Liver (tissue), 9 donors: ENCODE measurements around the gene DHX15. TPM values are rescaled to one million over a fixed set of nuclear protein-coding genes. Genes with fewer than 3 reads are reported as not detected.

Experiments
- DNase-seq: peaks from one replicate; pipeline ENCODE4 v3.0.0-alpha.2; 2017; ENCODE audit warnings: low spot score
- H3K27ac ChIP-seq, 2 donors: one replicate each; pipeline ENCODE4 v1.7.0; 2013; ENCODE audit warnings: inconsistent platforms in 2 of 2, low read length in 2 of 2, control low read depth in 1 of 2, low read depth in 1 of 2, mild to moderate bottlenecking in 1 of 2
- H3K27me3 ChIP-seq, 4 donors: one replicate each; pipeline versions ENCODE4 v1.6.1 to v1.7.0; 2013; ENCODE audit warnings: low read length in 3 of 4, inconsistent platforms in 1 of 4, mild to moderate bottlenecking in 1 of 4, moderate library complexity in 1 of 4; ENCODE audit not compliant: control insufficient read depth in 4 of 4, insufficient read depth in 4 of 4
- H3K36me3 ChIP-seq, 4 donors: one replicate each; pipeline versions ENCODE4 v1.6.1 to v1.7.0; 2013; ENCODE audit warnings: low read length in 3 of 4, mild to moderate bottlenecking in 3 of 4, low read depth in 1 of 4, moderate library complexity in 1 of 4; ENCODE audit not compliant: control insufficient read depth in 4 of 4, insufficient read depth in 3 of 4
- H3K4me1 ChIP-seq, 4 donors: one replicate each; pipeline versions ENCODE4 v1.6.1 to v1.7.0; 2013; ENCODE audit warnings: low read length in 3 of 4, mild to moderate bottlenecking in 3 of 4, moderate library complexity in 1 of 4; ENCODE audit not compliant: control insufficient read depth in 4 of 4, insufficient read depth in 4 of 4
- H3K4me3 ChIP-seq, 3 donors: one replicate each; pipeline versions ENCODE4 v1.6.1 to v1.7.0; 2013; ENCODE audit warnings: low read length in 3 of 3, control low read depth in 1 of 3, low read depth in 1 of 3, mild to moderate bottlenecking in 1 of 3
- H3K9ac ChIP-seq, 2 donors: one replicate each; pipeline ENCODE4 v1.7.0; 2013; ENCODE audit warnings: low read length in 2 of 2, mild to moderate bottlenecking in 2 of 2, moderate library complexity in 2 of 2, control low read depth in 1 of 2, low read depth in 1 of 2
- H3K9me3 ChIP-seq, 4 donors: one replicate each; pipeline versions ENCODE4 v1.6.1 to v1.7.0; 2013; ENCODE audit warnings: low read length in 3 of 4; ENCODE audit not compliant: control insufficient read depth in 4 of 4
- ATF3 ChIP-seq: IDR thresholded peaks from 2 replicates; pipeline ENCODE4 v1.6.1; 2016; ENCODE audit warnings: antibody characterized with exemption
- EGR1 ChIP-seq, 2 donors: IDR thresholded peaks; 2 replicates each; pipeline ENCODE4 v1.6.1; 2016 to 2018; ENCODE audit warnings: antibody characterized with exemption in 2 of 2, low read depth in 2 of 2
- FOXA1 ChIP-seq: IDR thresholded peaks from 2 replicates; pipeline ENCODE4 v1.6.1; 2016; ENCODE audit warnings: antibody characterized with exemption
- FOXA2 ChIP-seq: IDR thresholded peaks from 2 replicates; pipeline ENCODE4 v1.6.1; 2016; ENCODE audit warnings: antibody characterized with exemption
- GABPA ChIP-seq, 2 donors: IDR thresholded peaks in 1 of 2; conservative IDR thresholded peaks in 1 of 2; 2 replicates each; pipeline ENCODE4 v1.6.1; 2016; ENCODE audit warnings: antibody characterized with exemption in 2 of 2, mild to moderate bottlenecking in 1 of 2, moderate library complexity in 1 of 2
- HNF4G ChIP-seq: IDR thresholded peaks from 2 replicates; pipeline ENCODE4 v1.6.1; 2016; ENCODE audit warnings: antibody characterized with exemption
- RAD21 ChIP-seq, 2 donors: IDR thresholded peaks; 2 replicates each; pipeline ENCODE4 v1.6.1; 2016; ENCODE audit warnings: antibody characterized with exemption in 2 of 2, mild to moderate bottlenecking in 2 of 2
- RXRA ChIP-seq, 2 donors: IDR thresholded peaks; 2 replicates each; pipeline ENCODE4 v1.6.1; 2017 to 2018; ENCODE audit warnings: antibody characterized with exemption in 2 of 2, mild to moderate bottlenecking in 1 of 2
- SP1 ChIP-seq: IDR thresholded peaks from 2 replicates; pipeline ENCODE4 v1.6.1; 2018; ENCODE audit warnings: antibody characterized with exemption, mild to moderate bottlenecking
- TAF1 ChIP-seq: conservative IDR thresholded peaks from 2 replicates; pipeline ENCODE4 v1.6.1; 2016; ENCODE audit warnings: antibody characterized with exemption, mild to moderate bottlenecking
- YY1 ChIP-seq: IDR thresholded peaks from 2 replicates; pipeline ENCODE4 v1.6.1; 2016; ENCODE audit warnings: antibody characterized with exemption, mild to moderate bottlenecking
- WGBS: extraction: QIAGEN DNeasy Blood & Tissue Kit; methylation state at CpG from one replicate; pipeline ENCODE4 v1.1.7; 2013; 5-methylcytosine and 5-hydroxymethylcytosine counted together
- polyA plus RNA-seq, 2 donors: library from polyadenylated mRNA; stranded (reverse) in 1 of 2; unstranded in 1 of 2; fragments of 200-250 nt in 1 of 2; fragments of >200 nt in 1 of 2; fragmentation: Nextera tagmentation in 1 of 2; extraction: Ambion mirVana in 1 of 2; gene quantifications; one replicate each; pipeline versions ENCODE4 v1.2.1 to v1.2.3, GENCODE V29; 2013 to 2015
- total RNA-seq, 2 donors: library from RNA; depleted of rRNA; stranded (reverse); fragments of >200 nt; gene quantifications; one replicate each; pipeline ENCODE4 v1.2.3, GENCODE V29; 2014
- TF ChIP-seq, protein P1 (sequence below): IDR thresholded peaks from 2 replicates; pipeline ENCODE4 v1.6.1; 2016; ENCODE audit warnings: antibody characterized with exemption
- TF ChIP-seq, protein P2 (sequence below): IDR thresholded peaks from 2 replicates; pipeline ENCODE4 v1.6.1; 2016; ENCODE audit warnings: antibody characterized with exemption
- TF ChIP-seq, protein P3 (sequence below): fragments of 150-350 bp; IDR thresholded peaks from 2 replicates; pipeline ENCODE4 v1.5.1; 2017; ENCODE audit warnings: improper control_type of control experiment, low read depth, low read length; ENCODE audit not compliant: missing input control
- TF ChIP-seq, protein P4 (sequence below): IDR thresholded peaks from 2 replicates; pipeline ENCODE4 v1.6.1; 2016; ENCODE audit warnings: antibody characterized with exemption, mild to moderate bottlenecking
- donor health status: healthy.
- donor health status: healthy.
- donor health status: healthy.
- donor health status: healthy.
- donor health status: healthy.

Gene DHX15
- total and polyA plus RNA-seq, 4 donors = 25.2 to 80.9 (median 51.5) TPM

DNA sequence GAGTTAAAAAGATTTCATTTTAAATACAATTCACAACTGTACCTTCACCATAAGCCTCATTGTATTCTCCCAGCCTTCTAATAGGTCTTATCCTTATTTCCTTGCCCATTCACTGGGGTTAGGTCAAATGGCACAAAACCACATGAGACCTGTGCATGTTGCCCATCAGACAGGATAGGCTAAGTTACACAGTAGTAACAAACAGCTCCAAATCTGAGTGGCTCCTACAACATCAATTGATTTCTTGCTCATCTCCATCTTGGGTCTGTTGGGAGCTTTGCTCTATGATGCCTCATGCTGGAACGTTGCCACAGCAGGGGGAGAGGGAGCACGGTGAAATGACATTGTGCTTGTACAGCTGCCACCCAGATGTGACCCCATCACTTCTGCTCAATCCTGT, 70.6 kb downstream of the DHX15 start:
- no peaks in the 10 kb centered on the region for H3K4me1 ChIP-seq
- no peak for DNase-seq
- TF ChIP-seq ATF3 = no peak
- TF ChIP-seq, protein P1, sequence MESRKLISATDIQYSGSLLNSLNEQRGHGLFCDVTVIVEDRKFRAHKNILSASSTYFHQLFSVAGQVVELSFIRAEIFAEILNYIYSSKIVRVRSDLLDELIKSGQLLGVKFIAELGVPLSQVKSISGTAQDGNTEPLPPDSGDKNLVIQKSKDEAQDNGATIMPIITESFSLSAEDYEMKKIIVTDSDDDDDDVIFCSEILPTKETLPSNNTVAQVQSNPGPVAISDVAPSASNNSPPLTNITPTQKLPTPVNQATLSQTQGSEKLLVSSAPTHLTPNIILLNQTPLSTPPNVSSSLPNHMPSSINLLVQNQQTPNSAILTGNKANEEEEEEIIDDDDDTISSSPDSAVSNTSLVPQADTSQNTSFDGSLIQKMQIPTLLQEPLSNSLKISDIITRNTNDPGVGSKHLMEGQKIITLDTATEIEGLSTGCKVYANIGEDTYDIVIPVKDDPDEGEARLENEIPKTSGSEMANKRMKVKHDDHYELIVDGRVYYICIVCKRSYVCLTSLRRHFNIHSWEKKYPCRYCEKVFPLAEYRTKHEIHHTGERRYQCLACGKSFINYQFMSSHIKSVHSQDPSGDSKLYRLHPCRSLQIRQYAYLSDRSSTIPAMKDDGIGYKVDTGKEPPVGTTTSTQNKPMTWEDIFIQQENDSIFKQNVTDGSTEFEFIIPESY = no peak
- no peak overlapping the region for H3K4me3 ChIP-seq
- H3K27me3 ChIP-seq = no peaks in the 10 kb centered on the region
- no peak overlapping the region for H3K9ac ChIP-seq
- H3K36me3 ChIP-seq = peaks cover 0 to 2% (median 0%) of the 10 kb centered on the region in 4 donors
- 92% methylated on average over 2 of the region's 2 CpGs for WGBS
- no peaks in the 10 kb centered on the region for H3K9me3 ChIP-seq
- H3K27ac ChIP-seq = no peak overlapping the region

- 80% methylated on average over 5 of the region's 5 CpGs for WGBS
- TF ChIP-seq, protein P1 = no peak
- TF ChIP-seq FOXA2 (no peak), EGR1 (IDR thresholded peaks at IDR 0.05; ENCODE audit: low read depth in 2 of 2) (no peak), GABPA (IDR thresholded peaks at IDR 0.05 in 1 of 2, conservative IDR thresholded peaks at IDR 0.05 in 1 of 2) (no peak), TAF1 (no peak), YY1 (no peak), ATF3 (no peak), SP1 (no peak), RXRA (IDR thresholded peaks at IDR 0.05) (no peak), HNF4G (no peak)
- TF ChIP-seq, protein P2, sequence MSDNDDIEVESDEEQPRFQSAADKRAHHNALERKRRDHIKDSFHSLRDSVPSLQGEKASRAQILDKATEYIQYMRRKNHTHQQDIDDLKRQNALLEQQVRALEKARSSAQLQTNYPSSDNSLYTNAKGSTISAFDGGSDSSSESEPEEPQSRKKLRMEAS = no peak
- no peaks in the 10 kb centered on the region for H3K9me3 ChIP-seq
- H3K9ac ChIP-seq = no peak overlapping the region
- H3K4me1 ChIP-seq = no peaks in the 10 kb centered on the region
- peaks cover 0 to 2% (median 0%) of the 10 kb centered on the region in 4 donors for H3K36me3 ChIP-seq
- no peaks in the 10 kb centered on the region for H3K27me3 ChIP-seq
- no peak for DNase-seq
- no peak overlapping the region for H3K27ac ChIP-seq
- no peak overlapping the region for H3K4me3 ChIP-seq
Measured at GRCh38 chr4:24511371-24512063, 72.8 kb downstream of the DHX15 start.

GRCh38 chr4:24510091-24510490, 74.3 kb downstream of the DHX15 start:
- Histone ChIP-seq H3K27me3 (no peaks in the 10 kb centered on the region), H3K4me3 (no peak overlapping the region), H3K27ac (no peak overlapping the region), H3K9ac (no peak overlapping the region), H3K4me1 (no peaks in the 10 kb centered on the region), H3K36me3 (peaks cover 0 to 2% (median 0%) of the 10 kb centered on the region in 4 donors), H3K9me3 (no peaks in the 10 kb centered on the region)
- WGBS = 96% methylated on average over 5 of the region's 5 CpGs
- no peak for TF ChIP-seq RXRA (IDR thresholded peaks at IDR 0.05)
- TF ChIP-seq, protein P3, sequence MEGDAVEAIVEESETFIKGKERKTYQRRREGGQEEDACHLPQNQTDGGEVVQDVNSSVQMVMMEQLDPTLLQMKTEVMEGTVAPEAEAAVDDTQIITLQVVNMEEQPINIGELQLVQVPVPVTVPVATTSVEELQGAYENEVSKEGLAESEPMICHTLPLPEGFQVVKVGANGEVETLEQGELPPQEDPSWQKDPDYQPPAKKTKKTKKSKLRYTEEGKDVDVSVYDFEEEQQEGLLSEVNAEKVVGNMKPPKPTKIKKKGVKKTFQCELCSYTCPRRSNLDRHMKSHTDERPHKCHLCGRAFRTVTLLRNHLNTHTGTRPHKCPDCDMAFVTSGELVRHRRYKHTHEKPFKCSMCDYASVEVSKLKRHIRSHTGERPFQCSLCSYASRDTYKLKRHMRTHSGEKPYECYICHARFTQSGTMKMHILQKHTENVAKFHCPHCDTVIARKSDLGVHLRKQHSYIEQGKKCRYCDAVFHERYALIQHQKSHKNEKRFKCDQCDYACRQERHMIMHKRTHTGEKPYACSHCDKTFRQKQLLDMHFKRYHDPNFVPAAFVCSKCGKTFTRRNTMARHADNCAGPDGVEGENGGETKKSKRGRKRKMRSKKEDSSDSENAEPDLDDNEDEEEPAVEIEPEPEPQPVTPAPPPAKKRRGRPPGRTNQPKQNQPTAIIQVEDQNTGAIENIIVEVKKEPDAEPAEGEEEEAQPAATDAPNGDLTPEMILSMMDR = no peak
- TF ChIP-seq FOXA1 = no peak
- TF ChIP-seq HNF4G = no peak
- TF ChIP-seq, protein P4, sequence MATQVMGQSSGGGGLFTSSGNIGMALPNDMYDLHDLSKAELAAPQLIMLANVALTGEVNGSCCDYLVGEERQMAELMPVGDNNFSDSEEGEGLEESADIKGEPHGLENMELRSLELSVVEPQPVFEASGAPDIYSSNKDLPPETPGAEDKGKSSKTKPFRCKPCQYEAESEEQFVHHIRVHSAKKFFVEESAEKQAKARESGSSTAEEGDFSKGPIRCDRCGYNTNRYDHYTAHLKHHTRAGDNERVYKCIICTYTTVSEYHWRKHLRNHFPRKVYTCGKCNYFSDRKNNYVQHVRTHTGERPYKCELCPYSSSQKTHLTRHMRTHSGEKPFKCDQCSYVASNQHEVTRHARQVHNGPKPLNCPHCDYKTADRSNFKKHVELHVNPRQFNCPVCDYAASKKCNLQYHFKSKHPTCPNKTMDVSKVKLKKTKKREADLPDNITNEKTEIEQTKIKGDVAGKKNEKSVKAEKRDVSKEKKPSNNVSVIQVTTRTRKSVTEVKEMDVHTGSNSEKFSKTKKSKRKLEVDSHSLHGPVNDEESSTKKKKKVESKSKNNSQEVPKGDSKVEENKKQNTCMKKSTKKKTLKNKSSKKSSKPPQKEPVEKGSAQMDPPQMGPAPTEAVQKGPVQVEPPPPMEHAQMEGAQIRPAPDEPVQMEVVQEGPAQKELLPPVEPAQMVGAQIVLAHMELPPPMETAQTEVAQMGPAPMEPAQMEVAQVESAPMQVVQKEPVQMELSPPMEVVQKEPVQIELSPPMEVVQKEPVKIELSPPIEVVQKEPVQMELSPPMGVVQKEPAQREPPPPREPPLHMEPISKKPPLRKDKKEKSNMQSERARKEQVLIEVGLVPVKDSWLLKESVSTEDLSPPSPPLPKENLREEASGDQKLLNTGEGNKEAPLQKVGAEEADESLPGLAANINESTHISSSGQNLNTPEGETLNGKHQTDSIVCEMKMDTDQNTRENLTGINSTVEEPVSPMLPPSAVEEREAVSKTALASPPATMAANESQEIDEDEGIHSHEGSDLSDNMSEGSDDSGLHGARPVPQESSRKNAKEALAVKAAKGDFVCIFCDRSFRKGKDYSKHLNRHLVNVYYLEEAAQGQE = no peak
- TF ChIP-seq RAD21 (IDR thresholded peaks at IDR 0.05) = no peak
- no peak for TF ChIP-seq TAF1
- DNase-seq = no peak
